ENCODE data around the gene NEDD1.

Gene NEDD1

DNA sequence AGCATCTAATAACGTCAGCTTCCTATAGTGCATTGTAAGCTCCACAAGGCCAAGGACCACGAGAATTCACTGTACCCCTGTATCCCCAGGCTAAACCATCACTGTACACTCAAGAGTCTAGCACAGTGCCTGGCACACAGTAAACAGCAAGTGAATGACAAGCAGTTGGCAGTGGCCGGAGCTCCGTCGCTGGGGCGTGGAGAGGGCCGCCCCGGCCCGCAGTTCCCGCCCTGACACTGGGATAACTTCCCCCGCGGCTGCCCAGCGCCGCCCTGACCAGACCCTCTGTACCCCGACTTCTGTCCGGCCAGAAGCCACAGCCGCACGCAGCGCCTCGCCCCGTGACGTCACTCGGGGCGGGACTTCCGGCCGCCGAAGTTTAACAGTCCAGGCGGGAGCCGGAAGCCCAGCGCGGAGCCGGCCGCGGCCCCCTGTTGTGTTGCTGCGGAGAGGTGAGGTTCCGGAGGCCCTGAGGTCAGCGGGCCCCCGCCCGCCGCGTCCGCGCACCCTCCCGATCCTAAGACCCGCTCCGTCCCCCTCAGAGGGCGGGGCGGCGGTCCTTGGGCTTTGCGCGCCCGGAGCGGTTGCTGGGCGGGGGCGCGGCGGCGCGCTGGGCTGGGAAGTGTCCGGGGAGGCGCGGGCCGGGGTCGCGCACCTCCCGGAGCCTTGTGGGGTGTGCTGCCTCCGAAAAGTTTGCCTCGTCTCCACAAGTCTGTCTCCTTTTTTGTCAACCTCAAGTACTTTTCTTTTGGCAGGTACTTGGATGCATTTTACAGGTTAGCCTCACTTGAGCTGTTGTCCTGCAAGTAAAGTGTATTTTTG lies at the start of gene NEDD1:
NEDD1 (plus strand) TSS at position 409 of the 822 bp plus-strand sequence. CDS start 2,503 bp downstream, outside the sequence.
- peaks cover 15% of the 10 kb centered on the region for H3K4me1 ChIP-seq (ENCODE audit: control insufficient read depth, insufficient read depth, low read length)
- DNase-seq (ENCODE audit: low read depth): peak; percentile 87
- no peaks in the 10 kb centered on the region for H3K36me3 ChIP-seq (ENCODE audit: control insufficient read depth, insufficient read depth, low read length, severe bottlenecking)
- H3K4me3 ChIP-seq (ENCODE audit: low read length): peak within 1 kb of the TSS; percentile 90
- H3K9ac ChIP-seq (ENCODE audit: low read length): peak within 1 kb of the TSS; percentile 94
- no peaks in the 10 kb centered on the region for H3K9me3 ChIP-seq (ENCODE audit: control insufficient read depth, low read length)
- H3K27me3 ChIP-seq (replicated peaks; ENCODE audit: control insufficient read depth, insufficient read depth, low read length): no peaks in the 10 kb centered on the region

GRCh38 chr12:96858162-96858561 lies 48.9 kb upstream of the NEDD1 start:
- Histone ChIP-seq H3K36me3 (ENCODE audit: control insufficient read depth, insufficient read depth, low read length, severe bottlenecking) (no peaks in the 10 kb centered on the region), H3K27me3 (replicated peaks; ENCODE audit: control insufficient read depth, insufficient read depth, low read length) (no peaks in the 10 kb centered on the region), H3K9ac (ENCODE audit: low read length) (no peak overlapping the region), H3K9me3 (ENCODE audit: control insufficient read depth, low read length) (peaks cover 3% of the 10 kb centered on the region), H3K4me3 (ENCODE audit: low read length) (no peak overlapping the region), H3K4me1 (ENCODE audit: control insufficient read depth, insufficient read depth, low read length) (no peaks in the 10 kb centered on the region)
- no peak for DNase-seq (ENCODE audit: low read depth)

GRCh38 chr12:96861656-96862055 lies 45.4 kb upstream of the NEDD1 start:
- DNase-seq (ENCODE audit: low read depth): no peak
- H3K9me3 ChIP-seq (ENCODE audit: control insufficient read depth, low read length): no peaks in the 10 kb centered on the region
- no peak overlapping the region for H3K9ac ChIP-seq (ENCODE audit: low read length)
- H3K36me3 ChIP-seq (ENCODE audit: control insufficient read depth, insufficient read depth, low read length, severe bottlenecking): no peaks in the 10 kb centered on the region
- no peaks in the 10 kb centered on the region for H3K4me1 ChIP-seq (ENCODE audit: control insufficient read depth, insufficient read depth, low read length)
- no peak overlapping the region for H3K4me3 ChIP-seq (ENCODE audit: low read length)
- no peaks in the 10 kb centered on the region for H3K27me3 ChIP-seq (replicated peaks; ENCODE audit: control insufficient read depth, insufficient read depth, low read length)

DNA sequence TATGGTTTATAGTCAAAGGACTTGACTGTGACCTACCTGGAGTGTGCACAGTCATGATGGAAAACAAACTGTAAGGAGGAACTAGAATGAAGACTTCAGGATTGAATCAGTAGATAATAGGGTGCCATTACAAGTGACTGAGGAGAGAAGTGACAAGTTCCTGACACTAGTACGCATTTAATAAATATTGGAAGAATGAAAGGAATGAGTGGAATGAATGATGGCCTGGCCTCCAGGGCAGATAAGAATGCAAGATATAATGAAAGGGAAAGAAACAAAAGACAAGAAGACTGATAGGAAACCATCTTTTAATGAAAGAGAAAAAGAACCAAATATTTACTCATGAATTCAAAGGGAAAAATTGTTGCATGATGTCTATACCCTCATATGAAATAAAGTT lies 44.7 kb upstream of the NEDD1 start:
- no peaks in the 10 kb centered on the region for H3K36me3 ChIP-seq (ENCODE audit: control insufficient read depth, insufficient read depth, low read length, severe bottlenecking)
- no peak overlapping the region for H3K9ac ChIP-seq (ENCODE audit: low read length)
- H3K27me3 ChIP-seq (replicated peaks; ENCODE audit: control insufficient read depth, insufficient read depth, low read length): no peaks in the 10 kb centered on the region
- H3K4me1 ChIP-seq (ENCODE audit: control insufficient read depth, insufficient read depth, low read length): no peaks in the 10 kb centered on the region
- H3K9me3 ChIP-seq (ENCODE audit: control insufficient read depth, low read length): no peaks in the 10 kb centered on the region
- DNase-seq (ENCODE audit: low read depth): no peak
- H3K4me3 ChIP-seq (ENCODE audit: low read length): no peak overlapping the region

GRCh38 chr12:96864335-96864734 lies 42.7 kb upstream of the NEDD1 start:
- no peaks in the 10 kb centered on the region for H3K9me3 ChIP-seq (ENCODE audit: control insufficient read depth, low read length)
- no peak overlapping the region for H3K9ac ChIP-seq (ENCODE audit: low read length)
- no peak overlapping the region for H3K4me3 ChIP-seq (ENCODE audit: low read length)
- no peaks in the 10 kb centered on the region for H3K36me3 ChIP-seq (ENCODE audit: control insufficient read depth, insufficient read depth, low read length, severe bottlenecking)
- H3K4me1 ChIP-seq (ENCODE audit: control insufficient read depth, insufficient read depth, low read length): no peaks in the 10 kb centered on the region
- no peaks in the 10 kb centered on the region for H3K27me3 ChIP-seq (replicated peaks; ENCODE audit: control insufficient read depth, insufficient read depth, low read length)
- no peak for DNase-seq (ENCODE audit: low read depth)

DNA sequence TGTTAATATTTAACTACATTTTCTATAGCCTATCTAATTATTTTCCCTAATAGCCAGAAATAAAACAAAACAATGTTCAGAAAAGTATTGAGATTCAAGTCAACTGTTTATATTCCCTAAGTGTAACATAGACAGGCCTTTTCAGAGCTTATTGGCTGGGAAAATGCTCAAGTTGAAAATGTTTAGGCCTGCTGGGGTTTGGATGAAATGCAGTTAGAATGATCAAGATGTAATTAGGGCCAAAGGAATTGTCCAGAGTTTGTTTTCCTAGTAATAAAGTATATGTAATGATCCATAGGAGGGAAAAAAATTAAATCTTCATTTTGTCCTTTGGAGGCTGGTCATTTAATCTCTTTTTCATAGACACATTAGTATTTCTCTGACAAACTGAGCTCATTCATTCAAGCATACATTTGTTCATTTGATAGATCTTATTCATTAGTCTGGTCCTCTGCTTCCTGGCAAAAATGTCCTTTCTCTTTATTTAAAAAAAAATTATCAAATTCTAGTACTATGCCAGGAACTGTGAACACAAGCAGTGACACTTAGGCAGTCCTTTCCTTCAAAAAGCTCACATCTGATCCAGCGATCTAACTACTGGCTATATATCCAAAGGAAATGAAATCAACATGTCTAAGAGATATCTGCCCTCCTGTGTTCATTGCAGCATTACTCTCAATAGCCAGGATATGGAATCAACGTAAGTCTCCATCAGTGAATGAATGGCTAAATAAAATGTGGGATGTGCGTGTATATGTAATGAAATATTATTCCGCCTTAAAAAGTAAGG lies 40.1 kb upstream of the NEDD1 start:
- Histone ChIP-seq H3K36me3 (ENCODE audit: control insufficient read depth, insufficient read depth, low read length, severe bottlenecking) (no peaks in the 10 kb centered on the region), H3K9ac (ENCODE audit: low read length) (no peak overlapping the region), H3K27me3 (replicated peaks; ENCODE audit: control insufficient read depth, insufficient read depth, low read length) (no peaks in the 10 kb centered on the region), H3K9me3 (ENCODE audit: control insufficient read depth, low read length) (no peaks in the 10 kb centered on the region), H3K4me1 (ENCODE audit: control insufficient read depth, insufficient read depth, low read length) (no peaks in the 10 kb centered on the region), H3K4me3 (ENCODE audit: low read length) (no peak overlapping the region)
- no peak for DNase-seq (ENCODE audit: low read depth)

DNA sequence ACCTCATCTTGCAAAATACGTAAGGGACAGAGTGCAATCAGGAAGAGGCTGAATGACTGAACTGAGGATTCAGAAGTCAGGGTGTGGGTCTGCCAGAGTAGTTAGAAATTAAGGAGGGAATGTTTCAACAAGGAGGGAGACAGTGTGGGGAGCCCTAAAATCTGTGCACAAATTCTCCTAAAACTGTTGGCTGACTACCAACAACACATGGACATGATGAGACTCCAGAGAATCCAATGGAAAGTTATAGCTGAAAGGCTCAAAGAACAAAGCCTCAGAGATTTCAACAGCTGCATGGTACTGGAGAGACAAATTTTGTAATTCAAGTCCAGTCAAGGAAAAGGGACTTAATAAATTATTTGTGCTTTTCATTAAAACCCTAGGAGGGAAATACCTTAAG lies 36.1 kb upstream of the NEDD1 start:
- H3K9me3 ChIP-seq (ENCODE audit: control insufficient read depth, low read length): peaks cover 9% of the 10 kb centered on the region
- no peaks in the 10 kb centered on the region for H3K27me3 ChIP-seq (replicated peaks; ENCODE audit: control insufficient read depth, insufficient read depth, low read length)
- no peaks in the 10 kb centered on the region for H3K4me1 ChIP-seq (ENCODE audit: control insufficient read depth, insufficient read depth, low read length)
- H3K36me3 ChIP-seq (ENCODE audit: control insufficient read depth, insufficient read depth, low read length, severe bottlenecking): no peaks in the 10 kb centered on the region
- H3K4me3 ChIP-seq (ENCODE audit: low read length): no peak overlapping the region
- H3K9ac ChIP-seq (ENCODE audit: low read length): no peak overlapping the region
- DNase-seq (ENCODE audit: low read depth): no peak

DNA sequence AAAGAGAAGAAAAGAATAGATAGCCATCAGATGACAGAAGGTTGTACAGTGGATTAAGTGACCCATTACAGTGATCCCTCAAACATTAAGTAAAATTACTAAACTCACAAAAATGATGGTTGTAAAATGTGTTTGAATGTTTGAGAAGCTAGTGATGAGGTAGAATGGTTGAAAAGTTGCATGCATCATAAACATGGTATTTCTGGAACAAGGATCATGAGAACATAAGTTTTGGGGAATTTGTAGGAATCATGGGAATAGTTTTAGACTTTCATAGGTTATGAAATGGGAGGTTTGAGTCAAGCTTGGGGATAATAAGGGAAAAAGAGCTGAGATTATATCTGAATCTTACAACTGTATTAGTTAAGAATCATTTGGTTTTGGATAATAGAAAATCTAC lies 34.1 kb upstream of the NEDD1 start:
- H3K4me1 ChIP-seq (ENCODE audit: control insufficient read depth, insufficient read depth, low read length): no peaks in the 10 kb centered on the region
- no peaks in the 10 kb centered on the region for H3K36me3 ChIP-seq (ENCODE audit: control insufficient read depth, insufficient read depth, low read length, severe bottlenecking)
- no peaks in the 10 kb centered on the region for H3K27me3 ChIP-seq (replicated peaks; ENCODE audit: control insufficient read depth, insufficient read depth, low read length)
- peaks cover 9% of the 10 kb centered on the region for H3K9me3 ChIP-seq (ENCODE audit: control insufficient read depth, low read length)
- H3K4me3 ChIP-seq (ENCODE audit: low read length): no peak overlapping the region
- H3K9ac ChIP-seq (ENCODE audit: low read length): no peak overlapping the region
- DNase-seq (ENCODE audit: low read depth): no peak

- Histone ChIP-seq H3K27me3 (replicated peaks; ENCODE audit: control insufficient read depth, insufficient read depth, low read length) (no peaks in the 10 kb centered on the region), H3K4me3 (ENCODE audit: low read length) (no peak overlapping the region), H3K36me3 (ENCODE audit: control insufficient read depth, insufficient read depth, low read length, severe bottlenecking) (no peaks in the 10 kb centered on the region), H3K4me1 (ENCODE audit: control insufficient read depth, insufficient read depth, low read length) (no peaks in the 10 kb centered on the region), H3K9ac (ENCODE audit: low read length) (no peak overlapping the region), H3K9me3 (ENCODE audit: control insufficient read depth, low read length) (peaks cover 9% of the 10 kb centered on the region)
- no peak for DNase-seq (ENCODE audit: low read depth)
Measured at GRCh38 chr12:96874211-96874610, 32.8 kb upstream of the NEDD1 start.

GRCh38 chr12:96876966-96877365 lies 30.1 kb upstream of the NEDD1 start:
- no peaks in the 10 kb centered on the region for H3K36me3 ChIP-seq (ENCODE audit: control insufficient read depth, insufficient read depth, low read length, severe bottlenecking)
- DNase-seq (ENCODE audit: low read depth): no peak
- no peak overlapping the region for H3K9ac ChIP-seq (ENCODE audit: low read length)
- peaks cover 10% of the 10 kb centered on the region for H3K9me3 ChIP-seq (ENCODE audit: control insufficient read depth, low read length)
- H3K27me3 ChIP-seq (replicated peaks; ENCODE audit: control insufficient read depth, insufficient read depth, low read length): no peaks in the 10 kb centered on the region
- H3K4me3 ChIP-seq (ENCODE audit: low read length): no peak overlapping the region
- H3K4me1 ChIP-seq (ENCODE audit: control insufficient read depth, insufficient read depth, low read length): no peaks in the 10 kb centered on the region

DNA sequence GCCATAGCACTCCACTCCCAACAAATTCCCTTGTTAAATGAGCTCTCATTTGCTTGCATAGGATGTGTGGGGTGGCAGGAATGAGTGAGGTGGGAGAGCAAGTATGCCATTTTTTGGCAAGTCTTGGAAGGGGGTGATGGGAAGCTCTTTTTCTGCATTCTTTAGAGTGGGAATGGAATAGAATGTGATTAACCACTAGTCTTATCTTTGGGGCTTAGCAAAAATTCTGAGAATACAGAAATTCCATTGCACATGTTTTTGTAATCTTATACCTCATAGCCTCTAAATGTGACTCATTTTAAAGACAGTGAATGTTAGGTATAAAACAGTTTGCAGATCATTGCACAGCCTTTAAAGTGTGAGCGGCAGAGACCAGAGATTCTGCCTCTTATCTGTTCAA lies 28.4 kb upstream of the NEDD1 start:
- H3K9ac ChIP-seq (ENCODE audit: low read length): no peak overlapping the region

More for the DNA sequence above, 28.4 kb upstream of the NEDD1 start:
- peaks cover 6% of the 10 kb centered on the region for H3K9me3 ChIP-seq (ENCODE audit: control insufficient read depth, low read length)
- DNase-seq (ENCODE audit: low read depth): peak; percentile 46
- no peaks in the 10 kb centered on the region for H3K4me1 ChIP-seq (ENCODE audit: control insufficient read depth, insufficient read depth, low read length)
- H3K27me3 ChIP-seq (replicated peaks; ENCODE audit: control insufficient read depth, insufficient read depth, low read length): no peaks in the 10 kb centered on the region
- H3K4me3 ChIP-seq (ENCODE audit: low read length): no peak overlapping the region
- no peaks in the 10 kb centered on the region for H3K36me3 ChIP-seq (ENCODE audit: control insufficient read depth, insufficient read depth, low read length, severe bottlenecking)

Data from adipocyte (in vitro differentiated cells).